K562 treated with DMSO at 1 percent for 24 hours (cell line): ENCODE results near the gene DERL3. TPM values are rescaled to one million over a fixed set of nuclear protein-coding genes. Genes with fewer than 3 reads are reported as not detected.

Experiments used
- total RNA-seq: library from RNA; unstranded; fragments of 300-600 nt; gene quantifications from 2 replicates; pipeline ENCODE4 v1.2.3, GENCODE V29; 2022; ENCODE audit warnings: low read depth; ENCODE audit not compliant: insufficient read depth

DERL3 gene
- total RNA-seq: 1.4 and 2.5 TPM in 2 replicates

DNA sequence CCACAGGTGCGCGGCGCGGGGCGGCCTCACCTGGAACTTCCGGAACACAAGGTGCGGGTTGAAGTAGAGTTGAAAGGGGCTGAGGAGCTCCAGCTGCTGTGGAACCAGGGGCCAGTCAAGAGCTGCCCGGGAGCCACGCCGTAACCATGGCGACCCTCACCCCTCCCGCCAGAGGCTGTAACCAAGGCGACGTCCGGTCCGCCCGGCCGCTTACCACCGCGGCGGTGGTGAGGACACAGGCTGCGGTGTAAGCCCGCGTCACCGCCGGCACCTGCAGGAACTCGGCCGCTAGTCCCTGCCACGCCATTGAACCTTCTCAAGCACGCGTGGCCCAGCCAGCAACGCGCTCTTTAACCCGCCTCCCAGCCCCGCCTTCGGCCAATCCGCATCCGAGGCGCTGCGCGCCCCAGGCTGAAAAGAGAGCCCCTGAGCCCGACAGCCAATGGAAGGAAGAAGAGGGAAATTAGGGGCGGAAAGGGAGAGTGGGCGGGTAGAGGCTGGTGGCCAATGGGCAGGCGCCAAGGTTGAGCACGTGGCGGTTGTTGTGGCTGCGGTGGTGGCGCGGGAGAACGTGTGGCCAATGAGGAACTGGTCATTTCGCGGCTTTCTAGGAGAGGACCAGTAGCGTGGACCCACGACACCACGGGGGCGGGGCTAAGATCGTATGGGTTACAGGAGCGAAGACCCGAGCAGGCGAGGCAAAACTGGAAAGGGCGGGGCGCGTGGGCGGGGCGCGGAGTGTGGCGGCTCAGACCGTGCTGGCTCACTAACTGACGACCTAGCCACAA lies at the start of gene DERL3:
TSS of gene DERL3 (minus strand) at position 326 of the 788 bp plus-strand sequence. CDS start at position 307, 19 bp downstream.

DNA sequence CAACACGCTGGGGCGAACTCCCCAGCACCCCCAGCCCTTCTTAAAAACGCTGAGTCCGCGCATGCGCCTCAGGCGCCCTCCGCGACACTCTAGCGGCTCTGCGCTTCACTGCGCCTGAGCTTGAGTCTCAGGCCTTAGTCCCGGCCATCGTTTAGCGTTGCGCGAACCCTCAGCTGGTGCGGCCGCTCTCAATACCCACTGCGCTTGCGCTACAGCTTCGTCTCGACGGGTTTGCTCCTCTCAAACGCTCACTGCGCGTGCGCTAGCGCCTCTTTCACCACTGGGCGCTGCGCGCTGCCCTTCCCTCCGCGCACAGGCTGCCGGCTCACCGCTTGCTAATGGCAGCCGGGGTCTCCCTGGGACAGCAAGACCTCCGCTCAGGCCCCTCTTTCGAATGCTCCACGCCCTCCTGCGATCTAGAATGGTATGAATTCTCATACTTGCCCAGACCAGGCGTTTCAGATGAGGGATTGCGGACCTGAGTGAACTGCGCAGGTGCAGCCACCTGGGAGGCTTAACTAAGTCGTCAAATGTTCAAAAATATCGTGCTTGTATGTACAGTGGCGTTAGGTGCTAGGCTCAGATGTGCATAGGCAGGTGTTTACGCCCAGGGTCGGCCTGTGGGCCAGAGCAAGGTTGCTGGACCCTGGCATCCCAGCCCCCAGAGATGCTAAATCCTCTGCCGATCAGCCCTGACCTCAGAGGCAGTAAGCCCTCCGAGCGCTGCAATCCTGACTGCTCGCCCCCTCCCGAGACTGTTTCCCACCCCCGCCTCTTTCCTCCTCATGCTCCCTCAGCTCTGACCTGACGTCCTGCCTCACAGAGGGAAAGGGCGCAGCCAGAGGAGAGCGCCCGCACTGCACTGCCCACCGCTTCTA lies 19.0 kb upstream of the DERL3 start, which contains the start of gene SLC2A11:
TSS of gene SLC2A11 (plus strand) at position 270 of the 878 bp plus-strand sequence. CDS start at position 395, 125 bp downstream.

DNA sequence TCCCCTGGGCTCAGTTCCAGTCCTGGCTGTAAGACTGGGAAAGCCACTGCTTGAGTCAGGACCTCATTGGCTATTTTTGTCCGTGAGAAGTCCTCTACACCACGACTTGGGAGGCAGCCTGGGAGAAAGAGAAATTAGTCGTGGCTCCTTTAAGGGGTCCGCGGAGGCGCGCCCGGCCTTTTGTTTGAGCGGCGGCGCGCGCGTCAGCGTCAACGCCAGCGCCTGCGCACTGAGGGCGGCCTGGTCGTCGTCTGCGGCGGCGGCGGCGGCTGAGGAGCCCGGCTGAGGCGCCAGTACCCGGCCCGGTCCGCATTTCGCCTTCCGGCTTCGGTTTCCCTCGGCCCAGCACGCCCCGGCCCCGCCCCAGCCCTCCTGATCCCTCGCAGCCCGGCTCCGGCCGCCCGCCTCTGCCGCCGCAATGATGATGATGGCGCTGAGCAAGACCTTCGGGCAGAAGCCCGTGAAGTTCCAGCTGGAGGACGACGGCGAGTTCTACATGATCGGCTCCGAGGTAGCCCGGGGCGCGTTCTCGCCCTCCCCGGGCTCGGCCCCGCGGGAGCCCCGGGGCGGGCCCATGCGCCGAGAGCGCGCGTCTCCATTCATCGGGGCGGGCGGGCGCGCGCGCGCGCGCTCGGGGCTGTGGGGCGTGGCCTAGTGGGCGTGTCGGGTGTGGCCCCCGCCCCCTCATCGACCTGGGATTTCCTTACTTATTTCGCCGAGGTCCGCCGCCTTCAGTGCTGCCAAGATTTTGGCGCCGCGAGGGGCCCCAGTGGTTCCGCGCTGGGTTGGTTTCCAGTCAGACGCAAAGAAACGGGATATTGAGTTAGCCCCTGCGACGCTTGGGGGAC lies 51.8 kb downstream of the DERL3 start, which contains the start of gene SMARCB1:
TSS of gene SMARCB1 (plus strand) at position 215 of the 848 bp plus-strand sequence. CDS start at position 419, 204 bp downstream.

Other genes with a start within 250 kb of the DERL3 start
- not detected in 2 replicates for gene DRICH1, start 206.7 kb downstream of the DERL3 start, total RNA-seq
- gene RGL4, start 148.0 kb downstream of the DERL3 start, total RNA-seq: not detected in 2 replicates
- 1.1 and 1.4 TPM in 2 replicates for gene ZNF70, start 87.9 kb downstream of the DERL3 start, total RNA-seq
- 1.4 TPM in 1 of 2 replicates, not detected in the other for gene VPREB3, start 84.6 kb downstream of the DERL3 start, total RNA-seq
- gene C22orf15, start 76.0 kb downstream of the DERL3 start, total RNA-seq: 0.17 TPM in 1 of 2 replicates, not detected in the other
- 144 and 162 TPM in 2 replicates for gene CHCHD10, start 71.0 kb downstream of the DERL3 start, total RNA-seq
- 1.7 and 2.3 TPM in 2 replicates for gene MMP11, start 66.2 kb downstream of the DERL3 start, total RNA-seq
- gene SMARCB1, start 52.0 kb downstream of the DERL3 start, total RNA-seq: 123 and 143 TPM in 2 replicates
- 4.4 and 7.2 TPM in 2 replicates for gene SLC2A11, start 18.9 kb upstream of the DERL3 start, total RNA-seq
- 258 and 290 TPM in 2 replicates for gene MIF, start 55.4 kb upstream of the DERL3 start, total RNA-seq
- gene GSTT2B, start 122.2 kb upstream of the DERL3 start, total RNA-seq: not detected in 2 replicates
- gene DDTL, start 127.9 kb upstream of the DERL3 start, total RNA-seq: 0.65 and 1.3 TPM in 2 replicates
- 82.3 and 114 TPM in 2 replicates for gene DDT, start 135.4 kb upstream of the DERL3 start, total RNA-seq
- not detected in 2 replicates for gene GSTT2, start 141.1 kb upstream of the DERL3 start, total RNA-seq
- gene GSTT4, start 166.4 kb upstream of the DERL3 start, total RNA-seq: not detected in 2 replicates
- gene CABIN1, start 172.3 kb upstream of the DERL3 start, total RNA-seq: 55.3 and 57.4 TPM in 2 replicates